Placental epithelial cell (primary cell): ENCODE measurements around the gene GDI2. TPM values are rescaled to one million over a fixed set of nuclear protein-coding genes. Genes with fewer than 3 reads are reported as not detected.

Experiments
- total RNA-seq: library from RNA; depleted of rRNA; stranded (reverse); fragments of >200 nt; gene quantifications from 2 replicates; pipeline ENCODE4 v1.2.3, GENCODE V29; 2012

The GDI2 gene
- 442 and 624 TPM in 2 replicates for total RNA-seq

GRCh38 chr10:5813341-5814109, at the start of gene GDI2:
Gene GDI2, minus strand, starts transcription at chr10:5813434. Its CDS starts 176 bp downstream, at chr10:5813258.

Other genes with a start within 250 kb of the GDI2 start
- gene ASB13, start 146.8 kb downstream of the GDI2 start, total RNA-seq = 6.5 and 7.9 TPM in 2 replicates
- gene TASOR2, start 128.6 kb downstream of the GDI2 start, total RNA-seq = 53.0 and 75.8 TPM in 2 replicates
- 5.9 and 6.5 TPM in 2 replicates for gene ANKRD16, start 76.5 kb upstream of the GDI2 start, total RNA-seq
- 69.7 and 76.6 TPM in 2 replicates for gene FBH1, start 76.8 kb upstream of the GDI2 start, total RNA-seq
- not detected in 2 replicates for gene IL15RA, start 164.1 kb upstream of the GDI2 start, total RNA-seq
- gene IL2RA, start 248.9 kb upstream of the GDI2 start, total RNA-seq = 0.39 TPM in 1 of 2 replicates, not detected in the other